Right lung (tissue), 5 donors: Measurements from ENCODE around the gene ATF7. TPM values are rescaled to one million over a fixed set of nuclear protein-coding genes. Genes with fewer than 3 reads are reported as not detected.
"Not testable (repeated sequence)": the region's sequence is repeated elsewhere in the genome, so short reads cannot be mapped to it uniquely, and the experiment has no call there.

Experiments used
- DNase-seq, 2 donors: peaks; one replicate each; pipeline ENCODE4 v3.0.0-alpha.2; 2013
- polyA plus RNA-seq, 5 donors: library from polyadenylated mRNA; unstranded; fragments of 120-200 nt; gene quantifications; one replicate each; pipeline versions ENCODE4 v1.2.1 to v1.2.3, GENCODE V29; 2013; ENCODE audit warnings: inconsistent platforms in 1 of 5, low replicate concordance in 1 of 5; ENCODE audit not compliant: insufficient read length in 5 of 5, insufficient read depth in 1 of 5

Gene ATF7
- polyA plus RNA-seq, 5 donors: 50.6 to 77.4 (median 64.1) TPM

DNA sequence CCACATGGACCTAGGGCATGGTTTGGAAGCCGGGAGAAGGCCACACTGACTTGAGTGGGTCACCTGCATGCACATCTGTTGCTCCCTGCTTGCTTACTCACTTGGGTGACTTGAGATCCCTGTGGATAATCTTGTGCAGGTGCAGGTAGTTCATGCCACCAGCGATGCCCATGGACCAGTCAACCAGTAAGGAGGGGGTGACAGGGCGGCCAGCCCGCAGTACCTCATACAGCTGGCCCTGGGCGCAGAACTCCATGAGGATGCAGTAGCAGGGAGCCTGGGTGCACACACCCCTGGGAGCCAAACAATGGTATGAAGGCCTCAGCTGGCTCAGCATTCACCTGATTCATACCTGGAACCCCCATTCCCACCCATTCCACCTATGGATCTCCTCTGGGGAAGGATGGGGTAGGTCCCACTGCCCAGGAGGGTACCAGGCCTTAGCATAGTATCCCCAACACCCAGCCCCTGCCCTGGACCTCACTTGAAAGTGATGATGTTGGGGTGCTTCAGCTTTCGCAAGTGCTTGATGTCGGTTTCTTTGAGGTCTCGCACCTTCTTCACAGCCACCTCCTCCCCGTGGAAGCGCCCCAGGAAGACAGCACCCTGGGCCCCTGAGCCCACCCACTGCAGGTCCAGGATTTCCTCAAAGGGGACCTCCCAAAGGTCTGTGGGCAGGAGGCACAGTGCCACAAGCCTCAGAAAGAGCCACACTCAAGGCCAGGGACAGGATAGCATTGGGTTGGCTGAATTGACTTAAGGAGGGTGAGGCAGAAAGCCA lies 140.0 kb downstream of the ATF7 start:
- no peak for DNase-seq

GRCh38 chr12:53484686-53485575 lies 141.3 kb downstream of the ATF7 start:
- no peak for DNase-seq

GRCh38 chr12:53483979-53484377 lies 142.2 kb downstream of the ATF7 start:
- no peak for DNase-seq

GRCh38 chr12:53483225-53483978 lies 142.8 kb downstream of the ATF7 start:
- DNase-seq: no peak

- DNase-seq: no peak
These were observed 143.5 kb downstream of the ATF7 start for GRCh38 chr12:53482626-53483168.

DNA sequence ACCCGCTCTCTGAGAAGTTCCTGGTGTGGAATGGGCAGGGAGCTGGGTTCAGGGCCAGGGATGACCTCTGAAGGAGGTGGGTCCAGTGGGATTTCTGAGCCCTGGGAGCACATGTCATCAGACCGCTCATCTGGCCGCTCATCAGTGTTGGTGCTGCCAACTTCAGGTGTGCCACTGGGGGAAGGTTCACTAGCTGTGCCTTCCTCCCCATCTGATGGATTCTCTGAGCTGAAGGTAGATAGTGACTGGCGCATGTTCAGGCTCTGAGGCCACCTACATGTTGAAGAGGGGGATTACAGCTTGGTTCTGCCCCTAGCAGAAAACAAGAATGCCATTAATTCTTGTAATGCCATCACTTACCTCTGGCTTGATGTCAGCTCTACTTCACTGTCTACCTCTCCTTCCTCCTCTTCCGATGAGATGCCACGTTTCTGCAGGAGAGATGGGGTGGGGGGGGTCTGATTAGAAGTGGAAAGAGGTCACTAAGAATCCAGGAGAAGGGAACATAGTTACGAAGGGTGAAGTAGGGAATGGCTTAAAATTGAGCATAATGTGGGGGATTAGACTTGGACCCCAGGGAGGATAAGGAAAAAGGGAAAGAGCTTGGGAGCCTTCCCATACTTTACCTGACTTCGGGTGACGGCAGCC lies 144.1 kb downstream of the ATF7 start:
- no peak for DNase-seq

DNA sequence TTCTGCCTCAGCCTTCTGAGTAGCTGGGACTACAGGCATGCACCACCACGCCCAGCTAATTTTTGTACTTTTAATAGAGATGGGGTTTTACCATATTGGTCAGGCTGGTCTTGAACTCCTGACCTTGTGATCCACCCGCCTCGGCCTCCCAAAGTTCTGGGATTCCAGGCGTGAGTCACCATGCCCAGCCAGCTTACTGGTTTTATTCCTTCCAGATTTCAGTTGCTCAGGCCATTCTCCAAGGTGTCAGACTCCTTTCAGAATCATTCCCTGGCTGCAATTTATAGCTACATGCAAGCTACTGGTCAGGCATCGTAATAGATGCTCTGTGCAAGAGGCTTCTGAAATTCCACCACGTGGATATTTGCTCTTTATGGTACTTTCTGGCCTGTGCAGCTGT lies 144.7 kb downstream of the ATF7 start:
- not testable (repeated sequence) for DNase-seq

- no peak for DNase-seq
These were observed 145.4 kb downstream of the ATF7 start for GRCh38 chr12:53480491-53481442.

GRCh38 chr12:53479331-53479730 lies 146.9 kb downstream of the ATF7 start:
- no peak for DNase-seq

DNA sequence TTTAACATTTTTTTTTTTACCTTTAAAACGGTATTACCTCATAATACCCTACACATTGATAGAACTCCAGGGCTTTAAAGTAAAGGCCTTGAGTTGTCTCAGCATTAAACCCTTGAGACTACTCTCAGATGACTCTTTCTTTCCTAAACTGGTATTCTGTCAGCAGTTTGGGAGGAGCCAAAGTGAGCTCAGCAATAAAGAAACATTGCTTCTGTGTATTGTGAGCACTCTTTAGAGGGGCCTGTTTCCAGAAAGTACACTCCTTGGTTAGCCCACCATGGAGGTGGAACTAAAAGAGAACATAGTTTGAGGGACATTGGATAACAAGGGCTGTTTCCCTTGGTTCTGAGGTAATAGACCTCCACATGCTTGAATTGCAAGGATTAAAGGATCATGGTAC lies 147.3 kb downstream of the ATF7 start:
- no peak for DNase-seq

- DNase-seq: no peak
These were observed 149.4 kb downstream of the ATF7 start for GRCh38 chr12:53476769-53477209.

DNA sequence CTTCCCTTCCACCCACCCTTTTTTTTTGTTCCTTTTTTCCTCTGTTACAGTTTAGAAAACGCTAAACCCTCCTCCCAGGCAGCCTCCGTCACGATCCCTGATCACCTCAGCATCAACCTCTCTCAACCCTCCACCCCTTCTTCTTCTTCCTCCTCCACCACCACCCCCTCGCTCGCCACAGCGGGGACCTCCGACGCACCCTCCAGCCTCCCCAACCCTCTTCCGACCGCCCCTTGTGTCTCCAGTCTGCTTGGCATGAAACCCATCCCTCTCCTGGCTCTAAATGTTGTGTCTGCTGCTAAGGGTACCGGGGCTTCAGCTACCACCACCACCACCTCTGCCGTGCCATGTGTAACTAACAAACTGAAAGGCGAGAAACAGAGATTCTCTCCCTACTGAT lies 151.4 kb downstream of the ATF7 start:
- DNase-seq: no peak

DNA sequence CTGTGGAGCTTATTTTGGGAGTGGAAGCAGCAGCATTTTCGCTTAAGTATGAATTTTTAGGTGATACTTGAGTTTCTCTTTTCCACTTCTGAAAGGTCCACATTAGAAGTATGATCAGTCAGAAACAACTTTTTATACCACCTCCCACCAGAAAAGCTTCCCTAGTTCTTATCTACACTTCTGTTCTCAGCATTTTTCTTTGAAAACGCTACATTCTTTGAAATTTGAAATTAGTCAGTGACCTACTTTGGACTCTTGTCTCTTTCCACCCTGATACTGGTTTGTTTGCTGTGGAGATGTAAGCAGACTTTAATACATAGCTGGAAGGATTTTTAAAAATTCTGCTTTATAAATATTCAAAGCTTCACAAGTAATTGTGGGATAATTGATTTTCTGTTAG lies 152.1 kb downstream of the ATF7 start:
- DNase-seq: no peak

DNA sequence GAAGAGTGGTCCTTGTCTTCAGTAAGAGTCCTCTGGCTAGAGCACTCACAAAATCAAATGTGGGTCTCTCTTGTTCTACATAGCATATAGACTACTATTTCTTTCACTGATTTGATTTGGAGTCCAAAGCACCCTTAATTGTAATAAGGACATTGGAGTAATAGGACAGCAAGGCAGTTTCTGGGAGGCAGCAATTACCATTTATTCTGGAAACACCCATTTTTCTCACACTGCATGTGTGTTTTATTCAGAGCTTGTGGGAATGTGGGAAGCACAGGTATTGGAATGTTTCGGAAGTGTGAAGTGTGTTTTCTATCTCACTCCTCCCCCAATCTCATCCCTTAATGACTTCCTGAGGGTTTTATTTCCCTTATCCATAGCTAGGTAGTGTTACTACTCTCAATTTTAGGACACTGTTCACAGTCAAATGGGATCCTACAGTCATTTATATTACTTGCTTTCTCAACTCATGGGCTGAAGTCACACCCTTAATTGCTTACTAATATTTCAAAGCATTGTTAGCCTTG lies 154.1 kb downstream of the ATF7 start:
- DNase-seq: no peak

GRCh38 chr12:53468282-53468681 lies 157.9 kb downstream of the ATF7 start:
- DNase-seq: no peak

DNA sequence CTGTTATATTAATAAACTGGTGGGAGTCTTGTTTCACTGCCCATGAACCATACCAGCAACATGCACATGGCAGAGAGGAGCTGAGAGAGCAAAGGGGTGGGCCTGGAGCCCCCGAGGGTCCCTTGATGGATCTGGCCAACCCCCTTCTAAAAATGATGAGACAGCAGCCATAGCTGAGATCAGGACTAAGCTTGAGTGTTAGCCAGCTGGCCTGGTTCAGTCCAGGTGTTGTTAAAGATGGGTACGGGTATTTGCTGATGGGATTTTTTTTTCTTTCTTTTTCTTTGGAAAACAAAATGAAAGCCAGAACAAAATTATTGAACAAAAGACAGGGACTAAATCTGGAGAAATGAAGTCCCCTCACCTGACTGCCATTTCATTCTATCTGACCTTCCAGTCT lies 158.3 kb downstream of the ATF7 start:
- no peak for DNase-seq

- no peak for DNase-seq
These were observed 159.1 kb downstream of the ATF7 start for GRCh38 chr12:53467082-53467481.

DNA sequence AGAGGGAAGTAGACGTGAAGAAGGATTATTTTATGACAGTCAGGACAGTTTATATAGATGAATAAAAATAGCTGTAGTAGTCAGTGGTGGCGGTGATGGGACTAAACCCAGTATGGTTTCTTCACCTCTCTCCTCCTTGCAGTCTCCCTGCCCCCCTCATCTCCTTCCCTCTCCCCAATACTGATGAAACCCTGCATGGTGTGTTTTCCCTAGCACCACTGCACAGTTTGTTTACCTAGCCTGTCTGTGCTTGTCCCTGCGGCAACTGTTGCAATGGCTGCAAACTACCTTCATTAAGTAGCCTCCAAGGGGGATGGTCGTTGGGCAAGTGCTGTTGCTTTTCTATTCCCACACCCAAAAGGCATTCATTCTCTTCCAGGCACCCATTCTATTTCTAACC lies 159.5 kb downstream of the ATF7 start:
- DNase-seq: no peak

GRCh38 chr12:53465679-53466078 lies 160.5 kb downstream of the ATF7 start:
- no peak for DNase-seq
